CD14-positive monocyte (primary cell): ENCODE measurements around the gene ATP5IF1. TPM values are rescaled to one million over a fixed set of nuclear protein-coding genes. Genes with fewer than 3 reads are reported as not detected.

ENCODE experiments used
- DNase-seq, 3 donors: peaks; one replicate each; pipeline ENCODE4 v3.0.0-alpha.2; 2011 to 2022
- H2AFZ ChIP-seq: 2 replicates; pipeline ENCODE4 v1.6.0; 2012; ENCODE audit warnings: mild to moderate bottlenecking, low read depth, low read length, inconsistent platforms; ENCODE audit not compliant: insufficient read depth, poor library complexity, severe bottlenecking
- H3K27ac ChIP-seq, 2 donors: 1 replicate in 1 of 2; 2 replicates in 1 of 2; pipeline ENCODE4 v1.5.1; 2012 to 2013; ENCODE audit warnings: low read length in 2 of 2, control low read depth in 1 of 2, inconsistent platforms in 1 of 2, low read depth in 1 of 2, mild to moderate bottlenecking in 1 of 2
- H3K27me3 ChIP-seq, 2 donors: one replicate each; pipeline versions ENCODE4 v1.6.0 to v1.6.1; 2011 to 2013; ENCODE audit warnings: low read length in 2 of 2; ENCODE audit not compliant: control insufficient read depth in 2 of 2, insufficient read depth in 2 of 2
- H3K36me3 ChIP-seq, 2 donors: replicated peaks in 1 of 2; 1 replicate in 1 of 2; 2 replicates in 1 of 2; pipeline versions ENCODE4 v1.5.1 to v1.6.1; 2012 to 2013; ENCODE audit warnings: low read length in 2 of 2, control low read depth in 1 of 2, inconsistent platforms in 1 of 2, mild to moderate bottlenecking in 1 of 2; ENCODE audit not compliant: insufficient read depth in 2 of 2, control insufficient read depth in 1 of 2
- H3K4me1 ChIP-seq, 2 donors: 1 replicate in 1 of 2; 2 replicates in 1 of 2; pipeline versions ENCODE4 v1.5.1 to v1.6.1; 2012 to 2013; ENCODE audit warnings: low read length in 2 of 2, control low read depth in 1 of 2, inconsistent platforms in 1 of 2, mild to moderate bottlenecking in 1 of 2, moderate library complexity in 1 of 2; ENCODE audit not compliant: insufficient read depth in 2 of 2, control insufficient read depth in 1 of 2
- H3K4me2 ChIP-seq: replicated peaks from 2 replicates; pipeline ENCODE3; 2012; ENCODE audit warnings: low read length, moderate library complexity, mild to moderate bottlenecking; ENCODE audit not compliant: poor library complexity, severe bottlenecking; ENCODE audit errors: extremely low read depth
- H3K4me3 ChIP-seq, 3 experiments: fragments of 200-600 bp in 1 of 3; sonication (generic) in 1 of 3; replicated peaks in 1 of 3; 1 replicate in 2 of 3; 2 replicates in 1 of 3; pipeline ENCODE4 v1.5.1; 2011 to 2013; ENCODE audit warnings: low read length in 3 of 3, mild to moderate bottlenecking in 3 of 3, control low read depth in 2 of 3, low read depth in 2 of 3, inconsistent platforms in 1 of 3, moderate library complexity in 1 of 3
- H3K79me2 ChIP-seq: 2 replicates; pipeline ENCODE4 v1.6.0; 2012; ENCODE audit warnings: mild to moderate bottlenecking, control low read depth, inconsistent platforms, low read length, moderate library complexity; ENCODE audit not compliant: insufficient read depth
- H3K9ac ChIP-seq: 2 replicates; pipeline ENCODE4 v1.6.0; 2017; ENCODE audit warnings: low read length, mild to moderate bottlenecking; ENCODE audit not compliant: insufficient read depth, poor library complexity, severe bottlenecking
- H3K9me3 ChIP-seq, 2 donors: replicated peaks in 1 of 2; 1 replicate in 1 of 2; 2 replicates in 1 of 2; pipeline versions ENCODE4 v1.5.1 to v1.6.1; 2012 to 2013; ENCODE audit warnings: low read length in 2 of 2, control low read depth in 1 of 2; ENCODE audit not compliant: control insufficient read depth in 1 of 2, insufficient read depth in 1 of 2
- H4K20me1 ChIP-seq: 2 replicates; pipeline ENCODE4 v1.6.0; 2012; ENCODE audit warnings: mild to moderate bottlenecking, low read length, control low read depth, moderate library complexity; ENCODE audit not compliant: insufficient read depth
- H3K27ac Mint-ChIP-seq, 7 donors: one replicate each; pipeline ENCODE4 v1.8.0; 2020; ENCODE audit warnings: mild to moderate bottlenecking in 7 of 7, mixed read lengths in 7 of 7, moderate library complexity in 6 of 7, inconsistent platforms in 2 of 7
- H3K27me3 Mint-ChIP-seq, 3 donors: one replicate each; pipeline ENCODE4 v1.8.0; 2021 to 2022; ENCODE audit warnings: low read depth in 3 of 3, mild to moderate bottlenecking in 3 of 3, mixed read lengths in 3 of 3, moderate library complexity in 3 of 3, inconsistent platforms in 1 of 3
- H3K36me3 Mint-ChIP-seq, 2 donors: one replicate each; pipeline ENCODE4 v1.8.0; 2020; ENCODE audit warnings: mixed read lengths in 2 of 2, inconsistent platforms in 1 of 2, mild to moderate bottlenecking in 1 of 2
- H3K4me1 Mint-ChIP-seq: one replicate; pipeline ENCODE4 v1.8.0; 2020; ENCODE audit warnings: mild to moderate bottlenecking, mixed read lengths
- H3K4me3 Mint-ChIP-seq, 2 donors: one replicate each; pipeline ENCODE4 v1.8.0; 2020; ENCODE audit warnings: mild to moderate bottlenecking in 2 of 2, mixed read lengths in 2 of 2, moderate library complexity in 1 of 2
- H3K9me3 Mint-ChIP-seq, 7 donors: one replicate each; pipeline ENCODE4 v1.8.0; 2020 to 2022; ENCODE audit warnings: mixed read lengths in 7 of 7, mild to moderate bottlenecking in 6 of 7, moderate library complexity in 6 of 7, inconsistent platforms in 2 of 7
- CTCF ChIP-seq: fragments of 200-600 bp; IDR thresholded peaks from one replicate; pipeline ENCODE4 v1.8.0; 2022; ENCODE audit warnings: antibody characterized with exemption, mild to moderate bottlenecking
- WGBS: methylation state at CpG from one replicate; pipeline ENCODE4 v1.1.5; 2013; ENCODE audit warnings: missing lambda C conversion rate; ENCODE audit not compliant: insufficient coverage; 5-methylcytosine and 5-hydroxymethylcytosine counted together
- intact Hi-C, 2 donors: fragments of 100-400 bp; cut with micrococcal nuclease; formaldehyde crosslinking; loops; one replicate each; pipeline versions ENCODE4 v1.15.0 to v1.15.1; 2023
- polyA plus RNA-seq, 3 donors: library from polyadenylated mRNA; depleted of rRNA in 1 of 3; unstranded in 2 of 3; stranded (reverse) in 1 of 3; fragments of 300-500 nt in 2 of 3; fragments of >200 nt in 1 of 3; fragmentation: Illumina TruSeq in 2 of 3; gene quantifications; 1 replicate in 2 of 3; 2 replicates in 1 of 3; pipeline ENCODE4 v1.2.3, GENCODE V29; 2012 to 2021

Gene ATP5IF1
- polyA plus RNA-seq, 3 donors = 118 to 339 (median 296) TPM

GRCh38 chr1:28196330-28196729, 39.6 kb upstream of the ATP5IF1 start:
- H3K4me3 ChIP-seq = no peak overlapping the region
- no peak overlapping the region for H2AFZ ChIP-seq
- H3K27ac Mint-ChIP-seq = no peak overlapping the region
- no peaks in the 10 kb centered on the region for H3K79me2 ChIP-seq
- peaks cover 0 to 5% (median 2%) of the 10 kb centered on the region in 3 donors for H3K27me3 Mint-ChIP-seq
- peaks cover 49 to 66% of the 10 kb centered on the region in 2 donors for H3K36me3 Mint-ChIP-seq
- H3K4me2 ChIP-seq = no peak overlapping the region
- no peaks in the 10 kb centered on the region for H3K9me3 Mint-ChIP-seq
- H3K4me1 Mint-ChIP-seq = peaks cover 14% of the 10 kb centered on the region
- H3K9me3 ChIP-seq = no peaks in the 10 kb centered on the region
- H3K4me1 ChIP-seq = peaks cover 1 to 10% of the 10 kb centered on the region in 2 donors
- no peak for TF ChIP-seq CTCF
- intact Hi-C loops = no loop called here
- peaks cover 21 to 48% of the 10 kb centered on the region in 2 donors for H3K36me3 ChIP-seq
- H3K27ac ChIP-seq = no peak overlapping the region
- no peaks in the 10 kb centered on the region for H3K27me3 ChIP-seq
- H4K20me1 ChIP-seq = no peaks in the 10 kb centered on the region
- DNase-seq = no peak
- H3K9ac ChIP-seq = no peak overlapping the region
- H3K4me3 Mint-ChIP-seq = no peak overlapping the region
- WGBS = 100% methylated on average over 2 of the region's 3 CpGs

- H3K4me3 ChIP-seq = no peak overlapping the region
- H3K27ac ChIP-seq = no peak overlapping the region
- H3K79me2 ChIP-seq = no peaks in the 10 kb centered on the region
- peaks cover 0 to 6% of the 10 kb centered on the region in 2 donors for H3K4me1 ChIP-seq
- no peaks in the 10 kb centered on the region for H3K9me3 ChIP-seq
- Mint-ChIP-seq H3K9me3 (no peaks in the 10 kb centered on the region), H3K27me3 (peaks cover 0 to 5% (median 2%) of the 10 kb centered on the region in 3 donors), H3K27ac (peak overlapping the region in 3 of 7 donors; percentile 54 to 69 (median 68)), H3K4me3 (no peak overlapping the region), H3K4me1 (peaks cover 13% of the 10 kb centered on the region), H3K36me3 (peaks cover 56 to 79% of the 10 kb centered on the region in 2 donors)
- no peak overlapping the region for H2AFZ ChIP-seq
- WGBS = 98% methylated on average over 5 of the region's 12 CpGs
- no peak for DNase-seq
- H3K9ac ChIP-seq = no peak overlapping the region
- intact Hi-C loops = no loop called here
- H3K27me3 ChIP-seq = no peaks in the 10 kb centered on the region
- peaks cover 28 to 60% of the 10 kb centered on the region in 2 donors for H3K36me3 ChIP-seq
- no peak overlapping the region for H3K4me2 ChIP-seq
- no peaks in the 10 kb centered on the region for H4K20me1 ChIP-seq
- no peak for TF ChIP-seq CTCF
These were observed 38.1 kb upstream of the ATP5IF1 start for GRCh38 chr1:28197682-28198415.
